RWPE2 (cell line): Measurements from ENCODE around the gene THAP3.
"Not testable (repeated sequence)": the region's sequence is repeated elsewhere in the genome, so short reads cannot be mapped to it uniquely, and the experiment has no call there.

ENCODE experiments used
- ATAC-seq: fragments of 200-7000 bp; cut with Tn5 transposase; 3 replicates; pipeline ENCODE4 v1.9.1; 2021; ENCODE audit warnings: low read depth
- DNase-seq: peaks from one replicate; pipeline ENCODE4 v3.0.0-alpha.2; 2020; ENCODE audit warnings: low spot score
- H3K27ac ChIP-seq: fragments of 450-650 bp; 2 replicates; pipeline ENCODE4 v1.5.1; 2017; ENCODE audit warnings: mild to moderate bottlenecking; ENCODE audit not compliant: poor library complexity, severe bottlenecking
- H3K27me3 ChIP-seq: fragments of 250-450 bp; sonication (Bioruptor Pico); 2 replicates; pipeline ENCODE4 v1.5.1; 2021; ENCODE audit warnings: mild to moderate bottlenecking, moderate library complexity; ENCODE audit not compliant: insufficient read depth, poor library complexity, severe bottlenecking
- H3K36me3 ChIP-seq: fragments of 250-450 bp; sonication (Bioruptor Pico); 2 replicates; pipeline ENCODE4 v1.5.1; 2020; ENCODE audit warnings: low read depth, mild to moderate bottlenecking, moderate library complexity
- H3K4me1 ChIP-seq: fragments of 250-450 bp; sonication (Bioruptor Pico); 2 replicates; pipeline ENCODE4 v1.5.1; 2021; ENCODE audit warnings: mild to moderate bottlenecking, moderate library complexity; ENCODE audit not compliant: insufficient read depth, poor library complexity, severe bottlenecking
- H3K4me3 ChIP-seq: fragments of 250-450 bp; sonication (Bioruptor Pico); 2 replicates; pipeline ENCODE4 v1.5.1; 2021; ENCODE audit warnings: mild to moderate bottlenecking, moderate library complexity; ENCODE audit not compliant: severe bottlenecking
- H3K9me3 ChIP-seq: fragments of 250-450 bp; sonication (Bioruptor Pico); 2 replicates; pipeline ENCODE4 v1.5.1; 2021; ENCODE audit warnings: mild to moderate bottlenecking, moderate library complexity; ENCODE audit not compliant: severe bottlenecking
- CTCF ChIP-seq: fragments of 450-650 bp; IDR thresholded peaks from one replicate; pipeline ENCODE4 v1.5.1; 2017; ENCODE audit warnings: mild to moderate bottlenecking, moderate library complexity; ENCODE audit not compliant: poor library complexity, severe bottlenecking

THAP3 gene

GRCh38 chr1:6635910-6636760 lies 11.5 kb downstream of the THAP3 start:
- Histone ChIP-seq H3K27me3 (no peaks in the 10 kb centered on the region), H3K36me3 (peaks cover 77% of the 10 kb centered on the region), H3K4me3 (no peak overlapping the region), H3K9me3 (no peaks in the 10 kb centered on the region), H3K4me1 (no peaks in the 10 kb centered on the region), H3K27ac (no peak overlapping the region)
- DNase-seq (no peak), ATAC-seq (no peak)
- TF ChIP-seq CTCF, result no peak

GRCh38 chr1:6636778-6637177 lies 12.1 kb downstream of the THAP3 start:
- not testable (repeated sequence) for ATAC-seq, H3K27ac ChIP-seq, H3K4me3 ChIP-seq, DNase-seq, H3K9me3 ChIP-seq, H3K4me1 ChIP-seq, H3K27me3 ChIP-seq
- H3K36me3 ChIP-seq, result peaks cover 74% of the 10 kb centered on the region

- no peak for DNase-seq
- no peaks in the 10 kb centered on the region for H3K4me1 ChIP-seq
- no peaks in the 10 kb centered on the region for H3K9me3 ChIP-seq
- no peak overlapping the region for H3K4me3 ChIP-seq
- ATAC-seq, result no peak
- no peak overlapping the region for H3K27ac ChIP-seq
- no peaks in the 10 kb centered on the region for H3K27me3 ChIP-seq
- TF ChIP-seq CTCF, result no peak
- peaks cover 77% of the 10 kb centered on the region for H3K36me3 ChIP-seq
Observed at GRCh38 chr1:6637770-6638169, 13.1 kb downstream of the THAP3 start.

GRCh38 chr1:6638226-6638625 lies 13.6 kb downstream of the THAP3 start:
- Histone ChIP-seq H3K27ac (no peak overlapping the region), H3K4me3 (no peak overlapping the region), H3K36me3 (peaks cover 75% of the 10 kb centered on the region), H3K9me3 (no peaks in the 10 kb centered on the region), H3K4me1 (no peaks in the 10 kb centered on the region), H3K27me3 (no peaks in the 10 kb centered on the region)
- ATAC-seq, result no peak
- TF ChIP-seq CTCF, result no peak
- no peak for DNase-seq

- peaks cover 68% of the 10 kb centered on the region for H3K36me3 ChIP-seq
- not testable (repeated sequence) for H3K9me3 ChIP-seq, ATAC-seq, H3K4me1 ChIP-seq, H3K27ac ChIP-seq, DNase-seq, H3K27me3 ChIP-seq, H3K4me3 ChIP-seq
Observed at GRCh38 chr1:6640867-6641266, 16.2 kb downstream of the THAP3 start.

GRCh38 chr1:6645018-6645417 lies 20.4 kb downstream of the THAP3 start:
- Histone ChIP-seq H3K27ac (no peak overlapping the region), H3K4me3 (no peak overlapping the region), H3K36me3 (peaks cover 32% of the 10 kb centered on the region), H3K9me3 (no peaks in the 10 kb centered on the region), H3K27me3 (no peaks in the 10 kb centered on the region), H3K4me1 (no peaks in the 10 kb centered on the region)
- DNase-seq, result no peak
- ATAC-seq, result no peak
- no peak for TF ChIP-seq CTCF
